ENCODE data around the gene RIMS4.

Gene RIMS4
- total RNA-seq = 0 to 0.24 (median 0) reads per million in 18 experiments

GRCh38 chr20:44810391-44811149 lies at the start of gene RIMS4:
TSS of gene RIMS4 (minus strand) at chr20:44810546. CDS start at chr20:44810271, 275 bp downstream.
- no peak for DNase-seq

- DNase-seq = no peak
These were observed 48.4 kb upstream of the RIMS4 start for GRCh38 chr20:44858606-44859360.

- DNase-seq = peak in 1 of 2 donors; percentile 14
These were observed 46.6 kb upstream of the RIMS4 start for GRCh38 chr20:44856856-44857448.

- peak in 1 of 2 donors; percentile 4 for DNase-seq
These were observed 46.1 kb upstream of the RIMS4 start for GRCh38 chr20:44856442-44856841.

- DNase-seq = no peak
These were observed 41.2 kb upstream of the RIMS4 start for GRCh38 chr20:44851545-44851944.

- DNase-seq = no peak
These were observed 40.5 kb upstream of the RIMS4 start for GRCh38 chr20:44850837-44851236.

- DNase-seq = no peak
These were observed 39.9 kb upstream of the RIMS4 start for GRCh38 chr20:44850272-44850671.

GRCh38 chr20:44849703-44850102 lies 39.4 kb upstream of the RIMS4 start:
- DNase-seq = no peak

GRCh38 chr20:44848254-44849015 lies 38.1 kb upstream of the RIMS4 start:
- DNase-seq = no peak

- no peak for DNase-seq
These were observed 33.5 kb upstream of the RIMS4 start for GRCh38 chr20:44843876-44844275.

- no peak for DNase-seq
These were observed 31.6 kb upstream of the RIMS4 start for GRCh38 chr20:44841955-44842354.

- DNase-seq = no peak
These were observed 30.5 kb upstream of the RIMS4 start for GRCh38 chr20:44840826-44841225.

- DNase-seq = no peak
These were observed 29.1 kb upstream of the RIMS4 start for GRCh38 chr20:44839481-44839880.

- no peak for DNase-seq
These were observed 28.2 kb upstream of the RIMS4 start for GRCh38 chr20:44838521-44838920.

- no peak for DNase-seq
These were observed 27.6 kb upstream of the RIMS4 start for GRCh38 chr20:44837946-44838345.

- no peak for DNase-seq
These were observed 26.3 kb upstream of the RIMS4 start for GRCh38 chr20:44836601-44837120.

- DNase-seq = no peak
These were observed 25.4 kb upstream of the RIMS4 start for GRCh38 chr20:44835661-44836221.

- DNase-seq = no peak
These were observed 24.8 kb upstream of the RIMS4 start for GRCh38 chr20:44835116-44835515.

- no peak for DNase-seq
These were observed 24.3 kb upstream of the RIMS4 start for GRCh38 chr20:44834693-44835092.

GRCh38 chr20:44833437-44833836 lies 23.1 kb upstream of the RIMS4 start:
- DNase-seq = no peak

GRCh38 chr20:44832724-44833123 lies 22.4 kb upstream of the RIMS4 start:
- DNase-seq = no peak

GRCh38 chr20:44830995-44831394 lies 20.6 kb upstream of the RIMS4 start:
- no peak for DNase-seq
